SK-N-SH (cell line): ENCODE results near the gene CUEDC1.

Experiments used
- CTCF ChIP-seq: fragments of 200-600 bp; sonication (generic); IDR thresholded peaks from 2 replicates; pipeline ENCODE4 v1.6.1; 2017; ENCODE audit warnings: antibody characterized with exemption, mild to moderate bottlenecking, moderate library complexity
- EZH2phosphoT487 ChIP-seq: fragments of 200-600 bp; sonication (generic); IDR thresholded peaks from 2 replicates; pipeline ENCODE4 v1.6.1; 2017; ENCODE audit warnings: low read depth, mixed run types, mild to moderate bottlenecking, antibody characterized with exemption, moderate library complexity, borderline replicate concordance
- MEF2A ChIP-seq: IDR thresholded peaks from 2 replicates; pipeline ENCODE4 v1.4.0; 2012; ENCODE audit warnings: low read depth, borderline replicate concordance
- TAF1 ChIP-seq: IDR thresholded peaks from 2 replicates; pipeline ENCODE4 v1.6.1; 2012; ENCODE audit warnings: low read depth, mild to moderate bottlenecking, low read length, moderate library complexity, borderline replicate concordance
- TEAD4 ChIP-seq: IDR thresholded peaks from 2 replicates; pipeline ENCODE4 v1.4.0; 2012; ENCODE audit warnings: mild to moderate bottlenecking, borderline replicate concordance; ENCODE audit not compliant: insufficient read depth
- USF1 ChIP-seq: IDR thresholded peaks from 2 replicates; pipeline ENCODE4 v1.4.0; 2012; ENCODE audit warnings: low read depth, borderline replicate concordance
- YY1 ChIP-seq: IDR thresholded peaks from 2 replicates; pipeline ENCODE4 v1.4.0; 2012; ENCODE audit warnings: low read depth, mild to moderate bottlenecking

- TF ChIP-seq CTCF: no peak
- no peak for TF ChIP-seq YY1
- TF ChIP-seq EZH2phosphoT487: no peak
- no peak for TF ChIP-seq TAF1
- no peak for TF ChIP-seq USF1
- TF ChIP-seq MEF2A: no peak
- no peak for TF ChIP-seq TEAD4
Observed at GRCh38 chr17:57926723-57927047, 28.5 kb downstream of the CUEDC1 start.
